ENCODE data around the gene PUM1.

PUM1 gene

DNA sequence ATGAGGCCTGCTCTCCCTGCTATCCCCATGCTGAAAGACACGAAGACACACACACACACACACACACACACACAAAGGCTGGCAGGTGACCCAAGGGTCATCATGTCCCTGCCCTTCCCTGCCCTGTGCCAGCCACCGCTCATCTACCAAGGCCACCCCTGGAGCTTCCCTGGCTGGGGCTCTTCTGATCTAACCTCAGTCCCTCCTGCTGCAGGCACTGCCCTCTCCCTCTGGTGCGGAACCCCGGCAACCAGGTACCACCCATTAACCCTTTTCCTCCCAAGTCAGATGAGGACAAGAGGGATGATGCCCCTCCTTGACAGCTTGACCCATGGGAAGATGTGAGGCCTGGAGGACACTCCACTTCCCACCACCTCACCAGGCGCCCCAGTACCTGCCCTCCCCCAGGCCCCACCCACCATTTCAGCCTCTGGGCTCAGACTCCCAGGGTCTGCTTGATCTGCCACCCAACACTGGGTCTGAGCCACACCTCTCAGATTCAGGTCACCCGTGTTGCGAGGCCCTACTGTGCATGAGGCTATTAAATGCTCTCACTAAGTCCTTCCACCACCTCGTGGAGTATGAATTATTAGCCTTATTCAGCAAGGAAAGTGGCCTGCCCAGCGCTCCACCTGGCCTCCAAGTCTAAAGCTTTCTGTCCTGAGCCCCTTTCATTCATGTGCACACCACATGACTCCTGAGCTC, 159.4 kb downstream of the PUM1 start:
- H3K4me3 ChIP-seq (ENCODE audit: low read depth, low read length): no peak overlapping the region
- TF ChIP-seq, protein P1, sequence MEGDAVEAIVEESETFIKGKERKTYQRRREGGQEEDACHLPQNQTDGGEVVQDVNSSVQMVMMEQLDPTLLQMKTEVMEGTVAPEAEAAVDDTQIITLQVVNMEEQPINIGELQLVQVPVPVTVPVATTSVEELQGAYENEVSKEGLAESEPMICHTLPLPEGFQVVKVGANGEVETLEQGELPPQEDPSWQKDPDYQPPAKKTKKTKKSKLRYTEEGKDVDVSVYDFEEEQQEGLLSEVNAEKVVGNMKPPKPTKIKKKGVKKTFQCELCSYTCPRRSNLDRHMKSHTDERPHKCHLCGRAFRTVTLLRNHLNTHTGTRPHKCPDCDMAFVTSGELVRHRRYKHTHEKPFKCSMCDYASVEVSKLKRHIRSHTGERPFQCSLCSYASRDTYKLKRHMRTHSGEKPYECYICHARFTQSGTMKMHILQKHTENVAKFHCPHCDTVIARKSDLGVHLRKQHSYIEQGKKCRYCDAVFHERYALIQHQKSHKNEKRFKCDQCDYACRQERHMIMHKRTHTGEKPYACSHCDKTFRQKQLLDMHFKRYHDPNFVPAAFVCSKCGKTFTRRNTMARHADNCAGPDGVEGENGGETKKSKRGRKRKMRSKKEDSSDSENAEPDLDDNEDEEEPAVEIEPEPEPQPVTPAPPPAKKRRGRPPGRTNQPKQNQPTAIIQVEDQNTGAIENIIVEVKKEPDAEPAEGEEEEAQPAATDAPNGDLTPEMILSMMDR (IDR thresholded peaks at IDR 0.05; ENCODE audit: low read depth, low read length): no peak

DNA sequence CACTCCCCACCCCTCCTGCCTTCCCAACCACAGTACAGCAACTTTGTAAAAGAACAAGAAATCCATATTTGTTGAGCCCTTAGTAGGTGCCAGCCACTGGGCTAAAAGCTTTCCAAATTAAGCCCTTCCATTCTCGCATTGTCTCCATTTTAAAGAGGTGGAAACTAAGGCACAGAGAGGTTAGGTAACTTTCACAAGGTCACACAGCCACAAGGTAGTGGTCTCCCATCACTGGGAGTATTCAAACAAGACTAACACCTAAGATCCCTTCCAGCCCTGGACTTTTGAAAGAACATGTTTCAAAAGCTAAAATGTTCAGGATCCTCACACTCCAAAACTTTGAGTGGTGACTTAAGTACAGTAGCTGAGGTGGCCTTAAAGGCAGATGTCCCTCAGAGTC, 160.1 kb downstream of the PUM1 start:
- no peak overlapping the region for H3K4me3 ChIP-seq (ENCODE audit: low read depth, low read length)
- TF ChIP-seq, protein P1 (IDR thresholded peaks at IDR 0.05; ENCODE audit: low read depth, low read length): no peak

DNA sequence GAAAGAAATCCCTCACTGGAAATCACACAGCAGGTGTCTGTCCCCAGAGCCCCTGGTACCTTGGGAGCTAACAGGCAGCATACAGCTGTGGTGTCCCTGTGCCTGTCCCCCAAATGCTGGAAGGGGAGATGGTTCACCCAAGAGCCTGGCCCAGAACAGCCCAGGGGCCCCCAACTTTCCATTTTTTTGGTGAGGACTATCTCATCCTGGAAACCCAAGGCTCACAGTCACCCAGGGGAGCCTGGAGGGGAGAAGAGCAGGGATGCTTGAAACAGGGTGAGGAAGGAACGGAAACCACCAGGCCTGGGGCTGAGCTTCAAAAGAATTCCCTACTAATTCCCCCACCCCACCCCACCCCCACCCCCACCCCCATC, 160.6 kb downstream of the PUM1 start:
- H3K4me3 ChIP-seq (ENCODE audit: low read depth, low read length): no peak overlapping the region
- TF ChIP-seq, protein P1 (IDR thresholded peaks at IDR 0.05; ENCODE audit: low read depth, low read length): no peak

DNA sequence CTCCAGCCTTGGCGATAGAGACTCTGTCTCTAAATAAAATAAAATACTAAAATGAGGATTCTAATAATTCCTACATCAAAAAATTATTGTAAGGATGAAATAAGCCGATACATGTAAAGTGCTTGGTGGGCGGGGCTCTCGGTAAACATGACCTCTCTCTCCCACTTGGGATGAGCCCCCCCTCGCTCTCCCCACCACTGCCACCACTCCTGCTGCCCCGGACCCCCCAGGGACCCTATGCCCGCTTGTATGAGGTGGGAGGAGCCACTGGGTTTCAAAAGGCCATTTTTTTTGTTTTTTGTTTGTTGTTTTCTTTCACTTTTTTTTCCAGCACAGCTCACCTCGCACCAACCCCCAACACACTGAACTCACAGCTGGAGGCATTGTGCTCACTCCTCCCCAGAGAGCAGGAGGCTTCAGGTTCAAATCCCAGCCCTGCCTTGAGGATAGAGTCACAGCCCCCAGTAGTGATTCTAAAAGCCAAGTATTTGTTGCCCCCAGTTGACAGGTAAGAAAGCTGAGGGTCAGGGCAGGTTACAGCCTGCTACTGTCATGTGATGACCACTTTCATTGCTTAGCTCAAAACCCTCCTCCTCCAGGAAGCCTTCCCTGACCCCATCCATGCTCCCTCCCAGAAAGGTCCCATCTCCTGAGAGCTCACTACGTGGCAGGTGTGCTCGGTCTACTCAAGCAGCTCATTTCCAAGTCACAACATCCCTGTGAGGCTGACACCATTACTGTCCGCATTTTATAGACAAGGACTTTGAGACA, 161.1 kb downstream of the PUM1 start:
- H3K4me3 ChIP-seq (ENCODE audit: low read depth, low read length): no peak overlapping the region
- TF ChIP-seq, protein P1 (IDR thresholded peaks at IDR 0.05; ENCODE audit: low read depth, low read length): no peak

DNA sequence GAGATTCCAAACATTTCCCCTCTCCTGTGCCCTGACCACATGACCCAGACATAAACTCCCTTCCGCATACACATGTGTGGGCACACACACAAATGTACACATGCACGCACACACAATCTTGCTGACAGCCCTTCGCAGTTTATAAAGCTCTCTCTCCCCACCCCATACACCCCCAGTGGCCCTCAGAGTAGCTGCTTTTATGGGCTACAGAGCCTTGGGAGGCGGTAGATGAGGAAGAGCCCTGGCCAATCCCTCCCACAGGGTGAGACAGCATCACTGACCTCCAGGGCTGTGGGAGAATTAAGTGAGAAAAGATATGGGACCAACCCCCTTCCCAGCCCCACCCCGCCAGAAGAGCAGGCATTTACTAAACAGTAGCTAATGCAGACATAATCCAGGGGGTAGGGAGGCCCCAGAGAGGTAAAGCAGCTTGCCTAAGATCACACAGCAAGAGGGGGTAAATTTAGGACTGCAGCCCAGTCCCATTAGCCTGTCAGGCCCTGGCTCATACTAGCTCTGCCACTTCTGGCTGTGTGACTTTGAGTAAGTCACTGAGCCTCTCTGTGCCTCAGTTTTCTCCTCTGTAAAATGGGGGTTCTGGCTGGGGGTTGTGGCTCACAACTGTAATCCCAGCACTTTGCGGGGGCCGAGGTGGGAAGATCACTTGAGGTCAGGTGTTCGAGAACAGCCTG, 162.0 kb downstream of the PUM1 start:
- TF ChIP-seq, protein P1 (IDR thresholded peaks at IDR 0.05; ENCODE audit: low read depth, low read length): no peak

DNA sequence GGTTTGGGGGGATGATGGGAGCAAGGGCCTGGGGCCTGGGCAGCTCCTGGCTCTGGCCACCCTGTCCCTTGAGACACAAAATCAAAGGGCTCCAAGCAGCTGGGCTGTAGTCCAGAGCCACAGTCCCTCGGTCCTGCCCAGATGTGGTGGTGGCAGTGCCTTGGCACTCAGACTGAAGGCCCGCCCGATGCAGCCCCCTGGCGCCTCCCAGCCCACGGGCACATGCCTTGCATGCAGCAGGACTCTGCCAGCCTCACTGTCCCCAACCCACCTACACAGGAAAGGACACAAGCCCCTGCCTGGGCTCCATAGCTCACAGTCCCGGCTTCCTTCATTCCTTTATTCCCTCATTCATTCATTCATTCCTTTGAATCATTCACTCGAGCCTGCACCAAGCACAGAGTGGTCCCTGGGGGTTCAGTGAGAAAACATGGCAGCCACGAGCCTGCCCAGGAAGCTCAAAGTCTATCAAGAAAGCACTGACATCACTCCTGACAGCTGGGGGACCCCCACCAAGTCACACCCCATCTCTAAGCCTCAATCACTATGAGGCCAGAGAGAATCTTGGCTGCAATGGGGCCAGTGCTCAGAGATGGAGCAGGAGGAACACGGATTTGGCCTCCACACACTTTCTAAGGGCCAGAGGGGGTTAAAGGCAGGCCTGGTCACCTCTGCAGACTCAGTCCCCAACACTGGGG, 162.8 kb downstream of the PUM1 start:
- TF ChIP-seq, protein P1 (IDR thresholded peaks at IDR 0.05; ENCODE audit: low read depth, low read length): no peak
- no peak overlapping the region for H3K4me3 ChIP-seq (ENCODE audit: low read depth, low read length)

More for the DNA sequence above, 162.0 kb downstream of the PUM1 start:
- no peak overlapping the region for H3K4me3 ChIP-seq (ENCODE audit: low read depth, low read length)

Measured in WI38 (cell line).